HCT116 (cell line): ENCODE data around the gene AQP6.

Source experiments
- CTCF ChIP-seq, 3 experiments: fragments of 200-600 bp in 1 of 3; sonication (generic) in 1 of 3; IDR thresholded peaks in 2 of 3; conservative IDR thresholded peaks in 1 of 3; 2 replicates each; pipeline ENCODE4 v1.5.1; 2012 to 2017; ENCODE audit warnings: low read depth in 2 of 3, low read length in 2 of 3, antibody characterized with exemption in 1 of 3, borderline replicate concordance in 1 of 3, control low read depth in 1 of 3, mild to moderate bottlenecking in 1 of 3, mixed read lengths in 1 of 3, mixed run types in 1 of 3, moderate library complexity in 1 of 3; ENCODE audit not compliant: insufficient read depth in 1 of 3
- EGR1 ChIP-seq: IDR thresholded peaks from 2 replicates; pipeline ENCODE4 v1.6.1; 2012; ENCODE audit warnings: low read depth
- EZH2 ChIP-seq: fragments of 200-600 bp; sonication (generic); IDR thresholded peaks from 2 replicates; pipeline ENCODE4 v1.6.1; 2017; ENCODE audit warnings: antibody characterized with exemption, mixed run types
- FOSL1 ChIP-seq: IDR thresholded peaks from 2 replicates; pipeline ENCODE4 v1.6.1; 2012; ENCODE audit warnings: low read depth
- POLR2A ChIP-seq: IDR thresholded peaks from 2 replicates; pipeline ENCODE4 v1.7.0; 2011; ENCODE audit warnings: borderline replicate concordance; ENCODE audit not compliant: insufficient read depth, insufficient read length; ENCODE audit errors: extremely low read depth
- POLR2AphosphoS5 ChIP-seq: IDR thresholded peaks from 2 replicates; pipeline ENCODE4 v1.6.1; 2011; ENCODE audit warnings: mild to moderate bottlenecking, low read depth, low read length, moderate library complexity
- RAD21 ChIP-seq: IDR thresholded peaks from 2 replicates; pipeline ENCODE4 v1.6.1; 2012; ENCODE audit warnings: low read depth, mild to moderate bottlenecking
- ZNF274 ChIP-seq: fragments of 200-500 bp; sonication (Bioruptor generic); IDR thresholded peaks from 2 replicates; pipeline ENCODE4 v1.6.1; 2014; ENCODE audit warnings: mild to moderate bottlenecking, low read depth, low read length, inconsistent platforms
- TF ChIP-seq, protein P1 (sequence below): IDR thresholded peaks from 2 replicates; pipeline ENCODE4 v1.6.1; 2012

DNA sequence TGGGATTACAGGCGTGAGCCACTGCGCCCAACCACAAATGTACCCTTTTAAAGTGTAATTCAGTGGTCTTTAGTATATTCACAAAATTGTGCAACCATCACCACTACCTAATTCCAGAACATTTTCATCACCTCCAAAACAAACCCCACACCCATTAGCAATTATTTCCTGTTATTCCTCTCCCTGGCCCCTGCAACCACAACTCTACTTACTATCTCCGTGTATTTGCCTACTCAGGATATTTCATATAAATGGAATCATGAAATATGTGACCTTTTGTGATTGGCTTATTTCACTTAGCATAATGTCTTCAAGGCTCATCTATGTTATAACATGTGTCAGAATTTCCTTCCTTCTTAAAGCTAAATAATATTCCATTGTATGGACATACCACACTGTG is 38.2 kb upstream of the AQP6 start:
- TF ChIP-seq CTCF (IDR thresholded peaks at IDR 0.05 in 2 of 3, conservative IDR thresholded peaks at IDR 0.05 in 1 of 3; ENCODE audit: borderline replicate concordance in 1 of 3, insufficient read depth in 1 of 3, low read depth in 2 of 3, low read length in 2 of 3) (no peak), POLR2A (no peak), RAD21 (no peak), POLR2AphosphoS5 (no peak), ZNF274 (no peak), EZH2 (no peak), FOSL1 (no peak), EGR1 (no peak)
- TF ChIP-seq, protein P1, sequence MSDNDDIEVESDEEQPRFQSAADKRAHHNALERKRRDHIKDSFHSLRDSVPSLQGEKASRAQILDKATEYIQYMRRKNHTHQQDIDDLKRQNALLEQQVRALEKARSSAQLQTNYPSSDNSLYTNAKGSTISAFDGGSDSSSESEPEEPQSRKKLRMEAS, result no peak
